CD4-positive, alpha-beta T cell treated with Interleukin-17A for 4 hours (primary cell): Measurements from ENCODE around the gene NAA35.

Experiments
- DNase-seq: peaks from one replicate; pipeline ENCODE4 v3.0.0-alpha.2; 2020; ENCODE audit warnings: mixed read lengths

Gene NAA35

DNA sequence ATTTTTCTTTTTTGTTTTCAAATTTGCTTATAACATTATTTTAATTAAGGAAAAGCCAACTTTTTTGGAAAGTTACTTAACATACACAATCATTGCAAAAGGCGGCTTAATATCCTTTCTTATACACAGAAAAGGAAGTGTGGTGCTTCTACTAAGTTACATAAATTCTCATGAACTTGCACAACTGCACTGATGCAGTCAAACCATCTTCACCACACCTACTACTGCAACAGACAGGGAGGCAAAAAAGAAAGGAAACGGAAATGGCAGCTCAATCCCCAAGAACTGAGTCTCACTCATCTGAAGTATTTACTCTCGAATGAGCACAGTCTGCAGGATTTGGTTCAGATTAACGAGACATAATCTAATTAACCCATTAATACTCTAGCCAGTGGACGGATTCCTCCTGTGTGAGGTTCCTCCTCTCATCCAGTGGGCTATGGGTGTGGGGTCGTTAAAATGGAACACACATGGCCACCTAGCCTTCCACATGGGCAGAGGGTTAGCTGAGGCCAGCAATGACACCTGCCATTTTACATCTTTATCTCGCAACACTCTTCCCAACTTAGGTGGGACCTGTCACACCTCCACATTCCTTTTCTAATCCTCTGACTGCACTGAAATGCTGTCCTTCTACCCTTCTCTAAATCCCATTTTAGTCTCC is 128.4 kb downstream of the NAA35 start:
- DNase-seq: no peak
